Measurements from ENCODE around the gene FAM3B. TPM values are rescaled to one million over a fixed set of nuclear protein-coding genes. Genes with fewer than 3 reads are reported as not detected.

Gene FAM3B
- total and polyA plus RNA-seq, 2 donors from 2014 or later = 19.4 to 44.4 TPM

- intact Hi-C loops (cut with DNase I) = no loop called here
- no peak for FAIRE-seq
- Histone ChIP-seq H3K27ac (ENCODE audit: low read depth in 2 of 2, low read length in 2 of 2) (no peak overlapping the region), H3K4me3 (ENCODE audit: low read length in 3 of 3) (no peak overlapping the region), H3K9me3 (ENCODE audit: control insufficient read depth in 2 of 3, insufficient read depth in 1 of 3, low read length in 3 of 3) (no peaks in the 10 kb centered on the region), H3K4me1 (ENCODE audit: control insufficient read depth in 2 of 3, insufficient read depth in 2 of 3, low read depth in 1 of 3, low read length in 3 of 3) (no peaks in the 10 kb centered on the region), H3K27me3 (ENCODE audit: control insufficient read depth, insufficient read depth, low read length) (no peaks in the 10 kb centered on the region), H3K36me3 (ENCODE audit: control insufficient read depth in 2 of 3, insufficient read depth in 3 of 3, low read length in 3 of 3) (no peaks in the 10 kb centered on the region), H3K9ac (ENCODE audit: low read length in 3 of 3) (no peak overlapping the region)
- no peak for DNase-seq
- no peak for TF ChIP-seq CTCF (IDR thresholded peaks at IDR 0.05; ENCODE audit: borderline replicate concordance, extremely low read depth, insufficient read depth)
These were observed 71.2 kb downstream of the FAM3B start for GRCh38 chr21:41387824-41388223.

- intact Hi-C loops (cut with DNase I) = no loop called here
- Histone ChIP-seq H3K4me1 (ENCODE audit: control insufficient read depth in 2 of 3, insufficient read depth in 2 of 3, low read depth in 1 of 3, low read length in 3 of 3) (no peaks in the 10 kb centered on the region), H3K4me3 (ENCODE audit: low read length in 3 of 3) (no peak overlapping the region), H3K9ac (ENCODE audit: low read length in 3 of 3) (no peak overlapping the region), H3K9me3 (ENCODE audit: control insufficient read depth in 2 of 3, insufficient read depth in 1 of 3, low read length in 3 of 3) (no peaks in the 10 kb centered on the region), H3K27ac (ENCODE audit: low read depth in 2 of 2, low read length in 2 of 2) (no peak overlapping the region), H3K36me3 (ENCODE audit: control insufficient read depth in 2 of 3, insufficient read depth in 3 of 3, low read length in 3 of 3) (no peaks in the 10 kb centered on the region), H3K27me3 (ENCODE audit: control insufficient read depth, insufficient read depth, low read length) (no peaks in the 10 kb centered on the region)
- TF ChIP-seq CTCF (IDR thresholded peaks at IDR 0.05; ENCODE audit: borderline replicate concordance, extremely low read depth, insufficient read depth) = no peak
- no peak for FAIRE-seq
- no peak for DNase-seq
These were observed 71.7 kb downstream of the FAM3B start for GRCh38 chr21:41388259-41388658.

- intact Hi-C loops (cut with DNase I) = no loop called here
- FAIRE-seq (no peak), DNase-seq (peak in 1 of 5 donors; percentile 8)
- Histone ChIP-seq H3K9ac (ENCODE audit: low read length in 3 of 3) (no peak overlapping the region), H3K4me3 (ENCODE audit: low read length in 3 of 3) (no peak overlapping the region), H3K27ac (ENCODE audit: low read depth in 2 of 2, low read length in 2 of 2) (no peak overlapping the region), H3K4me1 (ENCODE audit: control insufficient read depth in 2 of 3, insufficient read depth in 2 of 3, low read depth in 1 of 3, low read length in 3 of 3) (no peaks in the 10 kb centered on the region), H3K9me3 (ENCODE audit: control insufficient read depth in 2 of 3, insufficient read depth in 1 of 3, low read length in 3 of 3) (no peaks in the 10 kb centered on the region), H3K27me3 (ENCODE audit: control insufficient read depth, insufficient read depth, low read length) (no peaks in the 10 kb centered on the region), H3K36me3 (ENCODE audit: control insufficient read depth in 2 of 3, insufficient read depth in 3 of 3, low read length in 3 of 3) (no peaks in the 10 kb centered on the region)
- TF ChIP-seq CTCF (IDR thresholded peaks at IDR 0.05; ENCODE audit: borderline replicate concordance, extremely low read depth, insufficient read depth) = no peak
These were observed 73.5 kb downstream of the FAM3B start for GRCh38 chr21:41390043-41390639.

All from kidney (tissue), 14 donors.